Measurements from ENCODE around the gene TBC1D22A. TPM values are rescaled to one million over a fixed set of nuclear protein-coding genes. Genes with fewer than 3 reads are reported as not detected.

The TBC1D22A gene
- total and polyA plus RNA-seq, 9 of the 15 experiments (the other 6 are each of a cell fraction or from before 2014, with no cell fraction given), result 0.20 to 11.5 (median 5.2) TPM

- TF ChIP-seq, protein P1, sequence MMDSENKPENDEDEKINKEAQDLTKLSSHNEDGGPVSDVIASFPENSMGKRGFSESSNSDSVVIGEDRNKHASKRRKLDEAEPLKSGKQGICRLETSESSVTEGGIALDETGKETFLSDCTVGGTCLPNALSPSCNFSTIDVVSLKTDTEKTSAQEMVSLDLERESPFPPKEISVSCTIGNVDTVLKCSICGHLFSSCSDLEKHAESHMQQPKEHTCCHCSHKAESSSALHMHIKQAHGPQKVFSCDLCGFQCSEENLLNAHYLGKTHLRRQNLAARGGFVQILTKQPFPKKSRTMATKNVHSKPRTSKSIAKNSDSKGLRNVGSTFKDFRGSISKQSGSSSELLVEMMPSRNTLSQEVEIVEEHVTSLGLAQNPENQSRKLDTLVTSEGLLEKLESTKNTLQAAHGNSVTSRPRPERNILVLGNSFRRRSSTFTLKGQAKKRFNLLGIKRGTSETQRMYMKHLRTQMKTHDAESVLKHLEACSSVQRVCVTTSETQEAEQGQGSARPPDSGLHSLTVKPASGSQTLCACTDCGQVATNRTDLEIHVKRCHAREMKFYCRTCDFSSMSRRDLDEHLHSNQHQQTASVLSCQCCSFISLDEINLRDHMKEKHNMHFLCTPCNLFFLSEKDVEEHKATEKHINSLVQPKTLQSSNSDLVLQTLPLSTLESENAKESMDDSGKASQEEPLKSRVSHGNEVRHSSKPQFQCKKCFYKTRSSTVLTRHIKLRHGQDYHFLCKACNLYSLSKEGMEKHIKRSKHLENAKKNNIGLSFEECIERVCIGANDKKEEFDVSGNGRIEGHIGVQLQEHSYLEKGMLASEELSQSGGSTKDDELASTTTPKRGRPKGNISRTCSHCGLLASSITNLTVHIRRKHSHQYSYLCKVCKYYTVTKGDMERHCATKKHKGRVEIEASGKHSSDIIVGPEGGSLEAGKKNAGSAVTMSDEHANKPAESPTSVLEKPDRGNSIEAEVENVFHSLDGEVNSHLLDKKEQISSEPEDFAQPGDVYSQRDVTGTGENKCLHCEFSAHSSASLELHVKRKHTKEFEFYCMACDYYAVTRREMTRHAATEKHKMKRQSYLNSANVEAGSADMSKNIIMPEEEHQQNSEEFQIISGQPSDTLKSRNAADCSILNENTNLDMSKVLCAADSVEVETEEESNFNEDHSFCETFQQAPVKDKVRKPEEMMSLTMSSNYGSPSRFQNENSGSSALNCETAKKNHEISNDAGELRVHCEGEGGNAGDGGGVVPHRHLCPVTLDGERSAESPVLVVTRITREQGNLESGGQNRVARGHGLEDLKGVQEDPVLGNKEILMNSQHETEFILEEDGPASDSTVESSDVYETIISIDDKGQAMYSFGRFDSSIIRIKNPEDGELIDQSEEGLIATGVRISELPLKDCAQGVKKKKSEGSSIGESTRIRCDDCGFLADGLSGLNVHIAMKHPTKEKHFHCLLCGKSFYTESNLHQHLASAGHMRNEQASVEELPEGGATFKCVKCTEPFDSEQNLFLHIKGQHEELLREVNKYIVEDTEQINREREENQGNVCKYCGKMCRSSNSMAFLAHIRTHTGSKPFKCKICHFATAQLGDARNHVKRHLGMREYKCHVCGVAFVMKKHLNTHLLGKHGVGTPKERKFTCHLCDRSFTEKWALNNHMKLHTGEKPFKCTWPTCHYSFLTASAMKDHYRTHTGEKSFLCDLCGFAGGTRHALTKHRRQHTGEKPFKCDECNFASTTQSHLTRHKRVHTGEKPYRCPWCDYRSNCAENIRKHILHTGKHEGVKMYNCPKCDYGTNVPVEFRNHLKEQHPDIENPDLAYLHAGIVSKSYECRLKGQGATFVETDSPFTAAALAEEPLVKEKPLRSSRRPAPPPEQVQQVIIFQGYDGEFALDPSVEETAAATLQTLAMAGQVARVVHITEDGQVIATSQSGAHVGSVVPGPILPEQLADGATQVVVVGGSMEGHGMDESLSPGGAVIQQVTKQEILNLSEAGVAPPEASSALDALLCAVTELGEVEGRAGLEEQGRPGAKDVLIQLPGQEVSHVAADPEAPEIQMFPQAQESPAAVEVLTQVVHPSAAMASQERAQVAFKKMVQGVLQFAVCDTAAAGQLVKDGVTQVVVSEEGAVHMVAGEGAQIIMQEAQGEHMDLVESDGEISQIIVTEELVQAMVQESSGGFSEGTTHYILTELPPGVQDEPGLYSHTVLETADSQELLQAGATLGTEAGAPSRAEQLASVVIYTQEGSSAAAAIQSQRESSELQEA (IDR thresholded peaks at IDR 0.05; ENCODE audit: low read depth), result no peak
- no peak for TF ChIP-seq RERE (CRISPR knock-in tag; IDR thresholded peaks at IDR 0.05; ENCODE audit: borderline replicate concordance)
- TF ChIP-seq ZNF263 (CRISPR knock-in tag; IDR thresholded peaks at IDR 0.05; ENCODE audit: borderline replicate concordance), result no peak
- no peak for TF ChIP-seq XRCC3 (IDR thresholded peaks at IDR 0.05)
- no peak for TF ChIP-seq ZNF696 (CRISPR knock-in tag; conservative IDR thresholded peaks at IDR 0.05)
- TF ChIP-seq XRCC4 (IDR thresholded peaks at IDR 0.05; ENCODE audit: extremely low read depth, insufficient read depth, insufficient read length), result no peak
- no peak for TF ChIP-seq SFPQ (IDR thresholded peaks at IDR 0.05; ENCODE audit: low read depth, low read length)
- TF ChIP-seq MEF2D (tag; conservative IDR thresholded peaks at IDR 0.05; ENCODE audit: low read depth), result no peak
- TF ChIP-seq NFIX (CRISPR knock-in tag; IDR thresholded peaks at IDR 0.05; ENCODE audit: low read depth), result no peak
- TF ChIP-seq PCBP2 (IDR thresholded peaks at IDR 0.05; ENCODE audit: low read depth, low read length, poor library complexity, severe bottlenecking), result no peak
- no peak for TF ChIP-seq ZBTB1 (CRISPR knock-in tag; IDR thresholded peaks at IDR 0.05; ENCODE audit: borderline replicate concordance, low read depth)
Observed at GRCh38 chr22:46754110-46754799, 8.2 kb upstream of the TBC1D22A start (continued).

Data from K562 (cell line).